Stomach (tissue), 9 donors: Measurements from ENCODE around the gene PTPRD. TPM values are rescaled to one million over a fixed set of nuclear protein-coding genes. Genes with fewer than 3 reads are reported as not detected.

ENCODE experiments used
- DNase-seq, 2 donors: peaks; one replicate each; pipeline versions ENCODE4 v3.0.0 to v3.0.0-alpha.2; 2013 to 2019
- H3K27ac ChIP-seq, 5 donors: fragments of 200-600 bp in 4 of 5; sonication (generic) in 4 of 5; one replicate each; pipeline ENCODE4 v1.5.1; 2013 to 2019; ENCODE audit warnings: mild to moderate bottlenecking in 1 of 5, moderate library complexity in 1 of 5
- H3K27me3 ChIP-seq, 3 donors: fragments of 200-600 bp; sonication (generic); one replicate each; pipeline ENCODE4 v1.5.1; 2017 to 2019; ENCODE audit warnings: mixed run types in 1 of 3
- H3K36me3 ChIP-seq, 4 donors: fragments of 200-600 bp; sonication (generic); 1 replicate in 3 of 4; 2 replicates in 1 of 4; pipeline ENCODE4 v1.5.1; 2016 to 2019
- H3K4me1 ChIP-seq, 4 donors: fragments of 200-600 bp; sonication (generic); one replicate each; pipeline ENCODE4 v1.5.1; 2016 to 2019
- H3K4me3 ChIP-seq, 4 donors: fragments of 200-600 bp; sonication (generic) in 3 of 4; one replicate each; pipeline ENCODE4 v1.5.1; 2016 to 2019; ENCODE audit warnings: mild to moderate bottlenecking in 1 of 4
- H3K9me3 ChIP-seq, 4 donors: fragments of 200-600 bp; sonication (generic); one replicate each; pipeline ENCODE4 v1.5.1; 2016 to 2019
- EP300 ChIP-seq: sonication (generic); formaldehyde crosslinking; IDR thresholded peaks from one replicate; pipeline ENCODE4 v1.6.1; 2017; ENCODE audit warnings: antibody characterized with exemption
- POLR2A ChIP-seq, 4 donors: fragments of 450-650 bp; IDR thresholded peaks; one replicate each; pipeline ENCODE4 v1.6.1; 2016; ENCODE audit warnings: antibody characterized with exemption in 4 of 4, control low read depth in 2 of 4, mild to moderate bottlenecking in 1 of 4, moderate library complexity in 1 of 4
- POLR2AphosphoS5 ChIP-seq, 3 donors: sonication (generic); formaldehyde crosslinking; IDR thresholded peaks; one replicate each; pipeline ENCODE4 v1.6.1; 2016; ENCODE audit warnings: antibody characterized with exemption in 3 of 3
- WGBS, 5 donors: extraction: QIAGEN DNeasy Blood & Tissue Kit in 3 of 5; methylation state at CpG; one replicate each; pipeline versions ENCODE4 v1.1.5 to v1.1.7; 2013 to 2018; 5-methylcytosine and 5-hydroxymethylcytosine counted together
- intact Hi-C: fragments of 100-400 bp; cut with DNase I; formaldehyde crosslinking; loops from one replicate; pipeline ENCODE4 v1.15.1; 2023; ENCODE audit warnings: low total_unique reads
- polyA plus RNA-seq, 3 donors: library from polyadenylated mRNA; stranded (reverse); fragments of 200-250 nt; gene quantifications; one replicate each; pipeline ENCODE4 v1.2.3, GENCODE V29; 2013
- total RNA-seq, 5 donors: library from RNA; depleted of rRNA; stranded (reverse); fragments of >200 nt; gene quantifications; one replicate each; pipeline versions ENCODE4 v1.1.0 to v1.2.3, GENCODE V29; 2014 to 2016
- TF ChIP-seq, protein P1 (sequence below), 7 experiments: fragments of 450-650 bp in 4 of 7; fragments of 200-600 bp in 3 of 7; sonication (generic) in 3 of 7; IDR thresholded peaks; one replicate each; pipeline ENCODE4 v1.5.1; 2016 to 2019; ENCODE audit warnings: antibody characterized with exemption in 7 of 7, control low read depth in 2 of 7, mild to moderate bottlenecking in 1 of 7
- donor health status: healthy with polysubstance abuse.
- donor health status: Bipolar disorder and iron deficiency.
- donor health status: healthy.

PTPRD gene
- total and polyA plus RNA-seq, 8 donors = 0.12 to 53.1 (median 1.2) TPM

DNA sequence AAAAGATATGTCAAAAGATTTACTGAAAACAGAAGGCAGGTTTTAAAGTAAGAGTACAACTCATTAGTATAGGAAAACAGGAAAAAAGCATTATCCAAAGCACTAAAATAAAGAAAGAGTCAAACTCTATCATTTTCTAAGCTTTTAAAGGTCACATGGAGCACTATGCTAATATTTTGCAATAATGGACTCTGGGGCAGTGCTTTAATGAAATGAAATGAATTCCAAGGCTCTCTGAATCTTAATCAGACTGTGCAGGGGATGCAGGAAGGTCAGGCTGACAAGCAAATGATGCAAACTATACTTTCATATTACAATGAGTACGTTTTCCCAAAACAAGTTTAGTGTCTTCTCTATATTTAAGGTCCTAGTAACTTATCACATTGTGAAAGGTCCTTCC is 1831.3 kb downstream of the PTPRD start:
- H3K4me3 ChIP-seq = no peak overlapping the region
- WGBS, 5 donors = 64 to 75% (median 67%) methylated on average over 1 of the region's 1 CpG
- peaks cover 0 to 8% (median 2%) of the 10 kb centered on the region in 4 donors for H3K4me1 ChIP-seq
- TF ChIP-seq POLR2A (IDR thresholded peaks at IDR 0.05) = no peak
- no peak for DNase-seq
- intact Hi-C loops = no loop called here
- no peaks in the 10 kb centered on the region for H3K9me3 ChIP-seq
- no peaks in the 10 kb centered on the region for H3K36me3 ChIP-seq
- H3K27ac ChIP-seq = no peak overlapping the region
- H3K27me3 ChIP-seq = no peaks in the 10 kb centered on the region

DNA sequence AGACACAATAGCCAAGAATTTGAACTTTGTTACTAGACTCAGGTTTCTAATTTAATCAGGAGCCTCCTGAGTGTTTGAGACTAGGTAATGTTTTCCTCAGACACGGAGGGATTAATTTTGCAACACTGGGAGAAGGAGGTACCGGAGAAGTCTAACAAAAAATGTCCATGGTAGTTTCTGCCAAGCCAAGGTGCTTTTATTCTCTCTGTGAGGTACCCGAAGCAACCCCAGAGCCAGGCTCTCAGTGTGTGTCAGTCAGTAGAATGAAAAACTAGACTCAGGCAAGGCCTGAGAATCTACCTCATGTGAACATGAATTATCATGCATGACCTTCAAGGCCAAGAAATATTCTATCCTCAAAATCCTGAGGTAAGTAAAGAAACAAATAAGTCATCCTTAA is 1832.4 kb downstream of the PTPRD start:
- peaks cover 0 to 8% (median 2%) of the 10 kb centered on the region in 4 donors for H3K4me1 ChIP-seq
- TF ChIP-seq POLR2AphosphoS5 (IDR thresholded peaks at IDR 0.05) (no peak), POLR2A (IDR thresholded peaks at IDR 0.05) (no peak), EP300 (no peak)
- TF ChIP-seq, protein P1, sequence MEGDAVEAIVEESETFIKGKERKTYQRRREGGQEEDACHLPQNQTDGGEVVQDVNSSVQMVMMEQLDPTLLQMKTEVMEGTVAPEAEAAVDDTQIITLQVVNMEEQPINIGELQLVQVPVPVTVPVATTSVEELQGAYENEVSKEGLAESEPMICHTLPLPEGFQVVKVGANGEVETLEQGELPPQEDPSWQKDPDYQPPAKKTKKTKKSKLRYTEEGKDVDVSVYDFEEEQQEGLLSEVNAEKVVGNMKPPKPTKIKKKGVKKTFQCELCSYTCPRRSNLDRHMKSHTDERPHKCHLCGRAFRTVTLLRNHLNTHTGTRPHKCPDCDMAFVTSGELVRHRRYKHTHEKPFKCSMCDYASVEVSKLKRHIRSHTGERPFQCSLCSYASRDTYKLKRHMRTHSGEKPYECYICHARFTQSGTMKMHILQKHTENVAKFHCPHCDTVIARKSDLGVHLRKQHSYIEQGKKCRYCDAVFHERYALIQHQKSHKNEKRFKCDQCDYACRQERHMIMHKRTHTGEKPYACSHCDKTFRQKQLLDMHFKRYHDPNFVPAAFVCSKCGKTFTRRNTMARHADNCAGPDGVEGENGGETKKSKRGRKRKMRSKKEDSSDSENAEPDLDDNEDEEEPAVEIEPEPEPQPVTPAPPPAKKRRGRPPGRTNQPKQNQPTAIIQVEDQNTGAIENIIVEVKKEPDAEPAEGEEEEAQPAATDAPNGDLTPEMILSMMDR (IDR thresholded peaks at IDR 0.05) = no peak
- no peaks in the 10 kb centered on the region for H3K27me3 ChIP-seq
- H3K9me3 ChIP-seq = no peaks in the 10 kb centered on the region
- DNase-seq = no peak
- H3K4me3 ChIP-seq = no peak overlapping the region
- WGBS, 5 donors = 71 to 92% (median 83%) methylated on average over 3 of the region's 3 CpGs
- H3K27ac ChIP-seq = no peak overlapping the region
- intact Hi-C loops = no loop called here
- H3K36me3 ChIP-seq = no peaks in the 10 kb centered on the region

DNA sequence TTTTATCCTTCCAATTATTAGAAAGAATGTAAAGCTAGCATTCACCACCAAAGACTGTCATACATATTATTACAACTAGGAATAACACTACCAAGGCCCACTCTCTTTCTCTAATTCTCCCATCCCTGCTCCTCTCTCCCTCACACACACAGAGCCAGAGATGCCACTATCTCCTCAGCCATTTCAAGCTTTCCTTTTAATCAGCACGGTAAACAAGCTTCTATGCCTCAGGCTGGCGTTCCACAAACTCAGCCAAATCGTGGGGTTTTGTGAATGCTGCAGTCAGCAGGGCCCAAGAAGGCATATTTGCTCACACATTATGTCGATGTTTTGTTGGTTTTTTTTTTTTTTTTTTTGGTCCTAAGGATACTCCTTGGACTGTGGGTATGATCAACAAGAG is 1833.3 kb downstream of the PTPRD start:
- DNase-seq = no peak
- TF ChIP-seq EP300 (no peak), POLR2AphosphoS5 (IDR thresholded peaks at IDR 0.05) (no peak), POLR2A (IDR thresholded peaks at IDR 0.05) (no peak)
- TF ChIP-seq, protein P1 (IDR thresholded peaks at IDR 0.05) = no peak
- intact Hi-C loops = no loop called here
- Histone ChIP-seq H3K27ac (no peak overlapping the region), H3K36me3 (no peaks in the 10 kb centered on the region), H3K4me1 (peaks cover 0 to 4% (median 1%) of the 10 kb centered on the region in 4 donors), H3K9me3 (no peaks in the 10 kb centered on the region), H3K4me3 (no peak overlapping the region), H3K27me3 (no peaks in the 10 kb centered on the region)
- 49 to 74% (median 60%) methylated on average over 4 of the region's 4 CpGs for WGBS, 5 donors

GRCh38 chr9:8778356-8778755 is 1834.4 kb downstream of the PTPRD start:
- 91 to 97% (median 93%) methylated on average over 6 of the region's 6 CpGs for WGBS, 5 donors
- DNase-seq = no peak
- Histone ChIP-seq H3K36me3 (no peaks in the 10 kb centered on the region), H3K27me3 (no peaks in the 10 kb centered on the region), H3K4me1 (no peaks in the 10 kb centered on the region), H3K27ac (no peak overlapping the region), H3K9me3 (no peaks in the 10 kb centered on the region), H3K4me3 (no peak overlapping the region)
- TF ChIP-seq, protein P1 (IDR thresholded peaks at IDR 0.05) = no peak
- TF ChIP-seq EP300 = no peak
- TF ChIP-seq POLR2AphosphoS5 (IDR thresholded peaks at IDR 0.05) = no peak
- TF ChIP-seq POLR2A (IDR thresholded peaks at IDR 0.05) = no peak
- intact Hi-C loops = no loop called here

DNA sequence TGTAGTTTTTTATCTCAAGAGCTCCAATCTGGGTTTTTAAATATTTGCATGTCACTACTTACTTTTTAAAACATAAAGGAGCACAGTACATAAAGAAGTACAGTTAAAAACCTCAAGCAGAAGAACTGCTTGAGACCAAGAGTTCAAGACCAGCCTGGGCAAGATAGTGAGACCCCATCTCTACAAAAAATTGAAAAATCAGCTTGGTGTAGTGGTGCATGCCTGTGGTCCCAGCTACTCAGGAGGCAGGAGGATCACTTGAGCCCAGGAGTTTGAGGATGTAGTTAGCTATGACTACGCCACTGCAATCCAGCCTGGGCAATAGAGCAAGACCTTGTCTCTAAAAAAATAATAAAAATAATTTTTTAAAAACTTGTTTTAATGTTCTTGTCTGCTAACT is 1840.5 kb downstream of the PTPRD start:
- 85 to 94% (median 93%) methylated on average over 1 of the region's 1 CpG for WGBS, 5 donors
- Histone ChIP-seq H3K4me1 (no peaks in the 10 kb centered on the region), H3K36me3 (no peaks in the 10 kb centered on the region), H3K27ac (no peak overlapping the region), H3K4me3 (no peak overlapping the region), H3K9me3 (no peaks in the 10 kb centered on the region), H3K27me3 (no peaks in the 10 kb centered on the region)
- TF ChIP-seq POLR2AphosphoS5 (IDR thresholded peaks at IDR 0.05) = no peak
- TF ChIP-seq POLR2A (IDR thresholded peaks at IDR 0.05) = no peak
- DNase-seq = no peak
- intact Hi-C loops = no loop called here
